SH-SY5Y (cell line): Measurements from ENCODE around the gene SIPA1L3.

Experiments
- GATA2 ChIP-seq: IDR thresholded peaks from 2 replicates; pipeline ENCODE4 v1.6.1; 2011; ENCODE audit warnings: mild to moderate bottlenecking, low read depth, low read length
- GATA3 ChIP-seq: IDR thresholded peaks from 2 replicates; pipeline ENCODE4 v1.6.1; 2011; ENCODE audit warnings: low read depth, mild to moderate bottlenecking, low read length, moderate library complexity

DNA sequence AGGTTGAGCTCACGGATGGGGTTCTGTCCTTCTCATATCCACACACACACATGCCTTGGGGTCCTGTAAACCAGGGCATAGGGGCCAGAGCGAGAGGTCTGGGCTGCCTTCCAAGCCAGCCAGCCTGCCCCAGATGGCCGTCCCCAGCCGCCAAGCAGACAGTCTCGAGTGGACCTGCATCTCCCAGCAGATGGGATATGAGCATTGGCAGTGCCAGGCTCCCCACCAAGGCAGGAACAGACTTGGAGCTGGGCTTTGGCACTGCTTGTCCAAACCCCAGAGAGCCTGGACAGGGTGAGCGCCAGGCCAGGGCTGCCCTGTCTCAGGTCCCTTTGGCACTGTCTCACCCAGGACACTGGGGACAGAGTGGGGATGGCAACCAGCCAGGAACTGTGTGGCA lies 186.6 kb downstream of the SIPA1L3 start:
- no peak for TF ChIP-seq GATA2
- TF ChIP-seq GATA3: no peak
